OCI-LY7 (cell line): ENCODE measurements around the gene KIF19. TPM values are rescaled to one million over a fixed set of nuclear protein-coding genes. Genes with fewer than 3 reads are reported as not detected.

Experiments used
- BruUV-seq: library from RNA; stranded (reverse); fragments of 400-500 nt; replicated peaks from 2 replicates; lab custom pipeline; 2021; lab: Mats Ljungman, UMichigan
- CTCF ChIA-PET: fragments of 300-600 bp; sonication (Branson Sonifier 250); formaldehyde crosslinking; loops from one replicate; lab custom pipeline; 2022; ENCODE audit warnings: antibody characterized with exemption; ENCODE audit not compliant: unreplicated experiment; lab: Charles Lee
- POLR2A ChIA-PET: fragments of 300-600 bp; sonication (Branson Sonifier 250); formaldehyde crosslinking; loops from one replicate; lab custom pipeline; 2022; ENCODE audit warnings: antibody characterized with exemption; lab: Charles Lee
- DNase-seq: peaks from one replicate; pipeline ENCODE4 v3.0.0-alpha.2; 2015; ENCODE audit warnings: low spot score
- H2AFZ ChIP-seq: fragments of 200-600 bp; sonication (generic), shearing (Covaris generic); 2 replicates; pipeline ENCODE4 v1.6.1; 2014; ENCODE audit warnings: mild to moderate bottlenecking, antibody characterized with exemption, low read length, moderate library complexity
- H3K27ac ChIP-seq: fragments of 200-600 bp; sonication (generic); 2 replicates; pipeline ENCODE4 v1.5.1; 2014; ENCODE audit warnings: mixed run types, low read depth, mild to moderate bottlenecking, moderate library complexity, low read length, inconsistent platforms; ENCODE audit not compliant: poor library complexity, severe bottlenecking
- H3K36me3 ChIP-seq: fragments of 200-600 bp; sonication (generic); 2 replicates; pipeline ENCODE4 v1.6.1; 2014; ENCODE audit warnings: mild to moderate bottlenecking, antibody characterized with exemption, low read length, moderate library complexity, mixed read lengths; ENCODE audit not compliant: insufficient read depth
- H3K4me1 ChIP-seq: fragments of 200-600 bp; sonication (generic); 2 replicates; pipeline ENCODE4 v1.5.1; 2014; ENCODE audit warnings: mild to moderate bottlenecking, low read length; ENCODE audit not compliant: insufficient read depth, poor library complexity, severe bottlenecking
- H3K4me2 ChIP-seq: fragments of 200-600 bp; sonication (generic); 2 replicates; pipeline ENCODE4 v1.6.1; 2014; ENCODE audit warnings: mild to moderate bottlenecking, low read length
- H3K4me3 ChIP-seq: fragments of 200-600 bp; sonication (generic); 2 replicates; pipeline ENCODE4 v1.5.1; 2014; ENCODE audit warnings: mild to moderate bottlenecking, low read depth, low read length; ENCODE audit not compliant: poor library complexity, severe bottlenecking
- H3K79me2 ChIP-seq: fragments of 200-600 bp; sonication (generic); 2 replicates; pipeline ENCODE4 v1.6.1; 2016; ENCODE audit warnings: low read depth, mild to moderate bottlenecking, low read length, moderate library complexity, mixed read lengths; ENCODE audit not compliant: insufficient read depth
- H3K9me2 ChIP-seq: fragments of 200-600 bp; sonication (generic); 2 replicates; pipeline ENCODE4 v1.6.1; 2016; ENCODE audit warnings: mild to moderate bottlenecking, low read length, mixed read lengths; ENCODE audit not compliant: insufficient read depth
- H3K9me3 ChIP-seq: fragments of 200-600 bp; sonication (generic); 2 replicates; pipeline ENCODE4 v1.6.1; 2014; ENCODE audit warnings: mild to moderate bottlenecking, mixed run types, low read length, mixed read lengths
- H4K20me1 ChIP-seq: fragments of 200-600 bp; sonication (generic); 2 replicates; pipeline ENCODE4 v1.6.1; 2014; ENCODE audit warnings: mild to moderate bottlenecking, antibody characterized with exemption, low read length, moderate library complexity, mixed read lengths; ENCODE audit not compliant: insufficient read depth
- EZH2phosphoT487 ChIP-seq: fragments of 200-600 bp; sonication (generic); IDR thresholded peaks from 2 replicates; pipeline ENCODE4 v1.6.1; 2018; ENCODE audit warnings: low read depth, borderline replicate concordance, mild to moderate bottlenecking, mixed run types, antibody characterized with exemption, low read length, moderate library complexity, mixed read lengths
- intact Hi-C: fragments of 100-400 bp; cut with micrococcal nuclease; formaldehyde crosslinking; loops from one replicate; pipeline ENCODE4 v1.10.0; 2022; ENCODE audit not compliant: unreplicated experiment
- total RNA-seq, 2 experiments: library from RNA; depleted of rRNA in 1 of 2; stranded (reverse); fragments of >200 nt in 1 of 2; shearing (Covaris generic) in 1 of 2; gene quantifications; 2 replicates each; pipeline ENCODE4 v1.2.3, GENCODE V29; 2014 to 2022
- TF ChIP-seq, protein P1 (sequence below): fragments of 200-600 bp; sonication (generic); conservative IDR thresholded peaks from 2 replicates; pipeline ENCODE4 v1.5.1; 2014; ENCODE audit warnings: mild to moderate bottlenecking, antibody characterized with exemption, low read length, moderate library complexity, mixed read lengths

Gene KIF19
- total RNA-seq, 2 experiments from 2014 or later, result not detected

DNA sequence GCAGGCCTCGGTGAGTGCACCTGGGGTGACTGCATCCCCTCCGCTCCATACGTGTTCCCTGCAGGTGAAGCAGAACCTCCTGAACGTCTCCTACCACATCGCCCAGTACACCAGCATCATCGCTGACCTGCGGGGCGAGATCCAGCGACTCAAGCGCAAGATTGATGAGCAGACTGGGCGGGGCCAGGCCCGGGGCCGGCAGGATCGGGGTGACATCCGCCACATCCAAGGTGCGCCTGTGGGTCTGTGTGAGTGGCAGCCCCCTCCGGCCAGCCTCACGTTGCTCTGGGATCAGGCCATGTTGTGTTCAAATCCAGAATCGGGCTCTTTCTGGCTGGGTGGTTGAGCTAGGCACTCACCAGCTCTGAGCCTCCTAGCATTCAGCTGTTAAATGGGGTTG, 23.1 kb downstream of the KIF19 start:
- Histone ChIP-seq H3K4me1 (no peaks in the 10 kb centered on the region), H3K4me2 (no peak overlapping the region), H3K27ac (no peak overlapping the region), H3K36me3 (no peaks in the 10 kb centered on the region), H3K4me3 (no peak overlapping the region), H2AFZ (no peak overlapping the region), H3K79me2 (no peaks in the 10 kb centered on the region), H3K9me3 (no peaks in the 10 kb centered on the region), H4K20me1 (no peaks in the 10 kb centered on the region), H3K9me2 (no peaks in the 10 kb centered on the region)
- ChIA-PET POLR2A (interaction anchor here (0.6 kb wide), 1 partner anchor 16 kb away, joined by 3 read pairs; no protein-coding TSS in a partner anchor), CTCF (no interaction called here)
- TF ChIP-seq, protein P1, sequence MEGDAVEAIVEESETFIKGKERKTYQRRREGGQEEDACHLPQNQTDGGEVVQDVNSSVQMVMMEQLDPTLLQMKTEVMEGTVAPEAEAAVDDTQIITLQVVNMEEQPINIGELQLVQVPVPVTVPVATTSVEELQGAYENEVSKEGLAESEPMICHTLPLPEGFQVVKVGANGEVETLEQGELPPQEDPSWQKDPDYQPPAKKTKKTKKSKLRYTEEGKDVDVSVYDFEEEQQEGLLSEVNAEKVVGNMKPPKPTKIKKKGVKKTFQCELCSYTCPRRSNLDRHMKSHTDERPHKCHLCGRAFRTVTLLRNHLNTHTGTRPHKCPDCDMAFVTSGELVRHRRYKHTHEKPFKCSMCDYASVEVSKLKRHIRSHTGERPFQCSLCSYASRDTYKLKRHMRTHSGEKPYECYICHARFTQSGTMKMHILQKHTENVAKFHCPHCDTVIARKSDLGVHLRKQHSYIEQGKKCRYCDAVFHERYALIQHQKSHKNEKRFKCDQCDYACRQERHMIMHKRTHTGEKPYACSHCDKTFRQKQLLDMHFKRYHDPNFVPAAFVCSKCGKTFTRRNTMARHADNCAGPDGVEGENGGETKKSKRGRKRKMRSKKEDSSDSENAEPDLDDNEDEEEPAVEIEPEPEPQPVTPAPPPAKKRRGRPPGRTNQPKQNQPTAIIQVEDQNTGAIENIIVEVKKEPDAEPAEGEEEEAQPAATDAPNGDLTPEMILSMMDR, result no peak
- TF ChIP-seq EZH2phosphoT487, result no peak
- no peak for DNase-seq
- BruUV-seq, result no TSS peak
- intact Hi-C loops, result no loop called here

DNA sequence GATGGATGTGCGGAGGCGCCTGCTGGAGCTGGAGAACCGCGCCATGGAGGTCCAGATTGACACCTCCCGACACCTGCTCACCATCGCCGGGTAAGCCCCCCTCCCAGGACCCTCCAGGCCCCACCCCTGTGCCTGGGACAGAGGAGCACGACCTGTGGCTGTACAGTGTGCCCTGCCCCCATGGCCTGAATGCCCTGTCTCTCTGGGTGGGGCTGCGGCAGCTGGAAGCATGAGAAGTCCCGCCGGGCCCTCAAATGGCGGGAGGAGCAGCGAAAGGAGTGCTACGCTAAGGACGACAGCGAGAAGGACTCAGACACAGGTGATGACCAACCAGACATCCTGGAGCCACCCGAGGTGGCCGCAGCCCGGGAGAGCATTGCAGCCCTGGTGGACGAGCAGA, 24.5 kb downstream of the KIF19 start:
- Histone ChIP-seq H3K9me3 (no peaks in the 10 kb centered on the region), H3K4me3 (no peak overlapping the region), H3K27ac (no peak overlapping the region), H2AFZ (no peak overlapping the region), H3K36me3 (no peaks in the 10 kb centered on the region), H3K9me2 (no peaks in the 10 kb centered on the region), H4K20me1 (no peaks in the 10 kb centered on the region), H3K4me1 (no peaks in the 10 kb centered on the region), H3K4me2 (no peak overlapping the region), H3K79me2 (no peaks in the 10 kb centered on the region)
- POLR2A ChIA-PET, result no interaction called here
- no TSS peak for BruUV-seq
- no peak for DNase-seq
- intact Hi-C loops, result loop anchor here (5.0 kb wide), 1 partner anchor 138 kb away; the partner anchor contains the start of gene TTYH2
- CTCF ChIA-PET, result no interaction called here
- TF ChIP-seq, protein P1, result no peak
- TF ChIP-seq EZH2phosphoT487, result no peak

DNA sequence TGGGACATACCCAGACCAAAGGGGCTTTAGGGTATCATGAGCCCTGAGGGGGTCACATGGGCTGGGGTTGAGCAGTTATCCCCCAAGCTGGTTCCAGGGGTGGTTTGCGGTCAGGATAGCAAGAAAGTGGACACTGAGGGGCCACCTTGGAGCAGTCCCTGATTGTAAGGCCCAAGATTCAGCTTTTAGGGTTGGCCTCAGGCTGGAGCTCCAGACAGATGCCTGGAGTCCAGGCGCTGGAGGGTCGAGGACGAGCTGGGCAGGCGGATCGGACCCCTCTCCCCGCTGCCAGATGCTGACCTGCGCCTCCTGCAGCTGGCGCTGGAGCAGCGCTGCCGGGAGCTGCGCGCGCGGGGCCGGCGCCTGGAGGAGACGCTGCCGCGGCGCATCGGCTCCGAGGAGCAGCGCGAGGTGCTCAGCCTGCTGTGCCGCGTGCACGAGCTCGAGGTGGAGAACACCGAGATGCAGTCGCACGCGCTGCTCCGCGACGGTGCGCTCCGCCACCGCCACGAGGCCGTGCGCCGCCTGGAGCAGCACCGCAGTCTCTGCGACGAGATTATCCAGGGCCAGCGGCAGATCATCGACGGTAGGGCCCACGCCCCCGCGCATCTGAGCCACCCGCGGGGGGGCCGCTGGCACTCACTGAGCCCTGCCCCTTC, 25.7 kb downstream of the KIF19 start:
- POLR2A ChIA-PET, result no interaction called here
- no peaks in the 10 kb centered on the region for H3K4me1 ChIP-seq
- no peak for TF ChIP-seq EZH2phosphoT487
- TF ChIP-seq, protein P1, result no peak

More for the DNA sequence above, 25.7 kb downstream of the KIF19 start:
- intact Hi-C loops, result loop anchor here (5.0 kb wide), 1 partner anchor 139 kb away; the partner anchor contains the start of gene TTYH2
- H3K9me2 ChIP-seq, result no peaks in the 10 kb centered on the region
- no peak overlapping the region for H2AFZ ChIP-seq
- no peaks in the 10 kb centered on the region for H4K20me1 ChIP-seq
- CTCF ChIA-PET, result no interaction called here
- no peaks in the 10 kb centered on the region for H3K79me2 ChIP-seq
- no peak overlapping the region for H3K4me2 ChIP-seq
- no peak for DNase-seq
- H3K36me3 ChIP-seq, result no peaks in the 10 kb centered on the region
- no peak overlapping the region for H3K4me3 ChIP-seq
- H3K9me3 ChIP-seq, result no peaks in the 10 kb centered on the region
- no TSS peak for BruUV-seq
- H3K27ac ChIP-seq, result no peak overlapping the region
